ENCODE results near the gene KCNN3.

Gene KCNN3

GRCh38 chr1:154750681-154751665 is 119.1 kb downstream of the KCNN3 start:
- DNase-seq (ENCODE audit: low read depth, low spot score) = no peak

- DNase-seq (ENCODE audit: low read depth, low spot score) = no peak
Measured at GRCh38 chr1:154749078-154749760, 120.9 kb downstream of the KCNN3 start.

GRCh38 chr1:154748405-154748775 is 121.7 kb downstream of the KCNN3 start:
- no peak for DNase-seq (ENCODE audit: low read depth, low spot score)

- DNase-seq (ENCODE audit: low read depth, low spot score) = no peak
Measured at GRCh38 chr1:154747740-154748404, 122.2 kb downstream of the KCNN3 start.

GRCh38 chr1:154747380-154747739 is 122.7 kb downstream of the KCNN3 start:
- no peak for DNase-seq (ENCODE audit: low read depth, low spot score)

- DNase-seq (ENCODE audit: low read depth, low spot score) = no peak
Measured at GRCh38 chr1:154746622-154747299, 123.3 kb downstream of the KCNN3 start.

- no peak for DNase-seq (ENCODE audit: low read depth, low spot score)
Measured at GRCh38 chr1:154745750-154746425, 124.2 kb downstream of the KCNN3 start.

GRCh38 chr1:154745286-154745731 is 124.8 kb downstream of the KCNN3 start:
- DNase-seq (ENCODE audit: low read depth, low spot score) = no peak

- no peak for DNase-seq (ENCODE audit: low read depth, low spot score)
Measured at GRCh38 chr1:154744352-154745035, 125.6 kb downstream of the KCNN3 start.

- DNase-seq (ENCODE audit: low read depth, low spot score) = no peak
Measured at GRCh38 chr1:154743526-154744036, 126.5 kb downstream of the KCNN3 start.

- DNase-seq (ENCODE audit: low read depth, low spot score) = no peak
Measured at GRCh38 chr1:154742606-154743005, 127.5 kb downstream of the KCNN3 start.

GRCh38 chr1:154741741-154742495 is 128.2 kb downstream of the KCNN3 start:
- peak; percentile 72 for DNase-seq (ENCODE audit: low read depth, low spot score)

GRCh38 chr1:154741327-154741726 is 128.8 kb downstream of the KCNN3 start:
- no peak for DNase-seq (ENCODE audit: low read depth, low spot score)

- no peak for DNase-seq (ENCODE audit: low read depth, low spot score)
Measured at GRCh38 chr1:154739654-154740053, 130.4 kb downstream of the KCNN3 start.

- no peak for DNase-seq (ENCODE audit: low read depth, low spot score)
Measured at GRCh38 chr1:154736841-154737240, 133.2 kb downstream of the KCNN3 start.

GRCh38 chr1:154735804-154736168 is 134.3 kb downstream of the KCNN3 start:
- DNase-seq (ENCODE audit: low read depth, low spot score) = no peak

GRCh38 chr1:154735061-154735803 is 134.8 kb downstream of the KCNN3 start:
- DNase-seq (ENCODE audit: low read depth, low spot score) = no peak

GRCh38 chr1:154733621-154734020 is 136.5 kb downstream of the KCNN3 start:
- DNase-seq (ENCODE audit: low read depth, low spot score) = no peak

- DNase-seq (ENCODE audit: low read depth, low spot score) = no peak
Measured at GRCh38 chr1:154730986-154731489, 139.0 kb downstream of the KCNN3 start.
